KMS-11 (cell line): Measurements from ENCODE around the gene ZNF747.

Source experiments
- H2AFZ ChIP-seq: fragments of 200-600 bp; sonication (generic); 2 replicates; pipeline ENCODE4 v1.6.1; 2016; ENCODE audit warnings: antibody characterized with exemption, mixed run types, low read depth
- H3K27ac ChIP-seq: fragments of 200-600 bp; sonication (generic); 2 replicates; pipeline ENCODE4 v1.6.1; 2016; ENCODE audit warnings: mild to moderate bottlenecking, mixed run types
- H3K27me3 ChIP-seq: fragments of 200-600 bp; sonication (generic); 2 replicates; pipeline ENCODE4 v1.6.1; 2017; ENCODE audit warnings: mild to moderate bottlenecking, low read depth, mixed run types, moderate library complexity; ENCODE audit not compliant: insufficient read depth
- H3K36me3 ChIP-seq: fragments of 200-600 bp; sonication (generic); 2 replicates; pipeline ENCODE4 v1.6.1; 2017; ENCODE audit warnings: mild to moderate bottlenecking, mixed run types; ENCODE audit not compliant: insufficient read depth
- H3K4me1 ChIP-seq: fragments of 200-600 bp; sonication (generic); 2 replicates; pipeline ENCODE4 v1.6.1; 2016; ENCODE audit warnings: mild to moderate bottlenecking, low read depth, mixed run types; ENCODE audit not compliant: poor library complexity, severe bottlenecking
- H3K4me2 ChIP-seq: fragments of 200-600 bp; sonication (generic); 2 replicates; pipeline ENCODE4 v1.7.0; 2016; ENCODE audit warnings: mild to moderate bottlenecking, mixed run types
- H3K4me3 ChIP-seq: fragments of 200-600 bp; sonication (generic); IDR thresholded peaks from 2 replicates; pipeline ENCODE4 v1.6.1; 2017; ENCODE audit warnings: low read depth, low read length, mixed read lengths; ENCODE audit not compliant: insufficient read depth
- H3K79me2 ChIP-seq: fragments of 200-600 bp; sonication (generic); 2 replicates; pipeline ENCODE4 v1.6.1; 2016; ENCODE audit warnings: low read depth, mixed run types; ENCODE audit not compliant: insufficient read depth
- H3K9ac ChIP-seq: fragments of 200-600 bp; sonication (generic); 2 replicates; pipeline ENCODE4 v1.6.1; 2016; ENCODE audit warnings: mild to moderate bottlenecking, mixed run types
- H4K20me1 ChIP-seq: fragments of 200-600 bp; sonication (generic); 2 replicates; pipeline ENCODE4 v1.6.1; 2016; ENCODE audit warnings: mild to moderate bottlenecking, mixed run types; ENCODE audit not compliant: insufficient read depth
- TF ChIP-seq, protein P1 (sequence below): fragments of 200-600 bp; sonication (generic); conservative IDR thresholded peaks from 2 replicates; pipeline ENCODE4 v1.6.1; 2017; ENCODE audit warnings: low read depth, mild to moderate bottlenecking, antibody characterized with exemption, low read length, moderate library complexity, mixed read lengths

The ZNF747 gene

DNA sequence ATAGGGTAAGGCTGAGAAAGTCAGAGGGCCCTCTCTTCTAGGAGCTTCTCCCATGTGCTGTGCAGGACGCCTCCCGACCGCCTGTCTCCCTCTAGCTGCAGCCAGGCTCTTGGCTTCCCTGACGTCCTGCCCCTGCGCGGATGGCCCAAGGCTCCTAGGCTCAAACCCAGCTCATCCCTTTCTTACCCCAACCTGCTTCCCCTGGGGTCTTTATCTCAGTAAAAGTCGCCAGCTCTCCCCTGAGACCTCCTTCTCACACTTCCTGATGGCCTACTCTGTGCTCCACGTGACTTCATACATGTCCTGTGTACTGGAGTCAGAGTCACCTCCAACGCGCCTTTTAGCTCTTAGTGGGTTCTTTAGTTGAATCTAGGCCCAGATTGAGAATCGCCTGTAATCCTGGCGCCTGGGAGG, 1.1 kb upstream of the ZNF747 start:
- Histone ChIP-seq H3K9ac (peak overlapping the region; percentile 98; the same call in 1 of the 2 replicates), H3K4me2 (peak overlapping the region; percentile 81), H3K79me2 (no peaks in the 10 kb centered on the region; the same call in 1 of the 2 replicates), H3K4me3 (no peak overlapping the region), H2AFZ (peak overlapping the region; percentile 86; the same call in 1 of the 2 replicates), H3K27me3 (no peaks in the 10 kb centered on the region), H3K27ac (peak overlapping the region; percentile 91; the same call in 1 of the 2 replicates), H3K36me3 (no peaks in the 10 kb centered on the region), H4K20me1 (no peaks in the 10 kb centered on the region), H3K4me1 (peaks cover 22% of the 10 kb centered on the region)
- TF ChIP-seq, protein P1, sequence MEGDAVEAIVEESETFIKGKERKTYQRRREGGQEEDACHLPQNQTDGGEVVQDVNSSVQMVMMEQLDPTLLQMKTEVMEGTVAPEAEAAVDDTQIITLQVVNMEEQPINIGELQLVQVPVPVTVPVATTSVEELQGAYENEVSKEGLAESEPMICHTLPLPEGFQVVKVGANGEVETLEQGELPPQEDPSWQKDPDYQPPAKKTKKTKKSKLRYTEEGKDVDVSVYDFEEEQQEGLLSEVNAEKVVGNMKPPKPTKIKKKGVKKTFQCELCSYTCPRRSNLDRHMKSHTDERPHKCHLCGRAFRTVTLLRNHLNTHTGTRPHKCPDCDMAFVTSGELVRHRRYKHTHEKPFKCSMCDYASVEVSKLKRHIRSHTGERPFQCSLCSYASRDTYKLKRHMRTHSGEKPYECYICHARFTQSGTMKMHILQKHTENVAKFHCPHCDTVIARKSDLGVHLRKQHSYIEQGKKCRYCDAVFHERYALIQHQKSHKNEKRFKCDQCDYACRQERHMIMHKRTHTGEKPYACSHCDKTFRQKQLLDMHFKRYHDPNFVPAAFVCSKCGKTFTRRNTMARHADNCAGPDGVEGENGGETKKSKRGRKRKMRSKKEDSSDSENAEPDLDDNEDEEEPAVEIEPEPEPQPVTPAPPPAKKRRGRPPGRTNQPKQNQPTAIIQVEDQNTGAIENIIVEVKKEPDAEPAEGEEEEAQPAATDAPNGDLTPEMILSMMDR = no peak

DNA sequence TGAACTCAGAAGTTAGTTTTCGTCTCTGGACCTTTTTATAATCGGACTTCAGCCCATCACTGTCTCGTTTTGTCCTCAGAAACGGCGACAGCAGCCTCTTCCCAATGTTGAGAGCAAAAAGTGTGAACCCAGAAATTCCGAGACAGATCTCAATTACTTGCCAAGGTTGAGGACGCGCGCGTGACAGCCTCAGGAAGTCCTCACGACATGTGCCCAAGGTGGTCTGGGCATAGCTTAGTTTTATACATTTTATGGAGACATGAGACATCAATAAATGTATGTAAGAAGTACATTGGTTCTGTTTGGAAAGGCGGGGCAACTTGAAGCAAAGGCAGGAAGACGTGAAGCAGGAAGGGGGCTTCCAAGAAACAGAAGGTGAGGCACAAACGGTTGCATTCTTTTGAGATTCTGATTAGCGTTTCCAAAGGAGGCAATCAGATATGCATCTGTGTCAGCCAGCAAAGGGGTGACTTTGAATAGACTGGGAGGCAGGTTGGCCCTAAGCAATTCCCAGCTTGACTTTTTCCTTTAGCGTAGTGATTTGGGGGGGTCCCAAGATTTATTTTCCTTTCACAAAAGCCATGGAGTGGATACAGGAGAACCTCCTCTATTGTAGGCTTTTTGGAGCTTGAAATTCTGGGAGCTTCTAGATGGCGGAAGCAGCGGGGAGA, 583 bp upstream of the ZNF747 start:
- Histone ChIP-seq H4K20me1 (no peaks in the 10 kb centered on the region), H3K27ac (peak overlapping the region; percentile 91), H3K9ac (peak overlapping the region; percentile 98), H3K79me2 (no peaks in the 10 kb centered on the region; the same call in 1 of the 2 replicates), H2AFZ (peak overlapping the region; percentile 86), H3K4me3 (peak overlapping the region; percentile 28), H3K36me3 (no peaks in the 10 kb centered on the region), H3K4me1 (peaks cover 22% of the 10 kb centered on the region), H3K27me3 (no peaks in the 10 kb centered on the region), H3K4me2 (peak overlapping the region; percentile 81)
- TF ChIP-seq, protein P1 = no peak

DNA sequence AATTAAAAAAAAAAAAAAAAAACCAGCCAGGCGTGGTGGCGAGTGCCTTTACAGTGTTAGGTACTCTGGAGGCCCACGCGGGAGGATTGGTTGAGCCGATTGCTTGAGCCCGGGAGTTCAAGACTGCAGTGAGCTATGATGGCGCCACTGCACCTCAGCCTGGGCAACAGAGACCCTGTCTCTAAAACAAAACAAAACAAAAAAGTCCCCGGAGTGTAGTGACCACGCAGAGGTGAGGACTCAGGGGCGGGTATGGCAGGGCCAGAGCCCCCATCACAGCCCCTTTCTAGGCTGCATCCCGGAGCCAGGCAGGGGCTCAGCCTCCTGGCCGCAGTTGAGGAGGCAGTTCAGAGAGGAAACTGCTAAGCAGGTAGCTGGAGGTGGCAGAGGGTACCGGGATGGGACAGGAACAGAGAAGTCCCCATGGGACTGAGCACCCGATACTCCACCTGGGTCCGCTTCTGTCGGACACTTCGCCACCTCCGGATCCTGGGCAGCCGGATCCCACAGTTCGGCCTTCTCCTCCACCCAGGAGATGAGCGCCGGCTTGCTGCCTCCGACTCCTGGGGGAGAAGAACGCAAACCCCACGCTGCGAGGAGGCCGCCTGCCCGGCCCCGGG, 800 bp downstream of the ZNF747 start:
- H3K4me3 ChIP-seq = no peak overlapping the region
- H3K9ac ChIP-seq = peak overlapping the region; percentile 98
- H2AFZ ChIP-seq = peak overlapping the region; percentile 86
- peak overlapping the region; percentile 91 for H3K27ac ChIP-seq
- no peaks in the 10 kb centered on the region for H4K20me1 ChIP-seq
- H3K27me3 ChIP-seq = no peaks in the 10 kb centered on the region
- H3K36me3 ChIP-seq = no peaks in the 10 kb centered on the region
- TF ChIP-seq, protein P1 = no peak
- H3K79me2 ChIP-seq = no peaks in the 10 kb centered on the region; the same call in 1 of the 2 replicates
- H3K4me2 ChIP-seq = peak overlapping the region; percentile 81
- peaks cover 22% of the 10 kb centered on the region for H3K4me1 ChIP-seq

DNA sequence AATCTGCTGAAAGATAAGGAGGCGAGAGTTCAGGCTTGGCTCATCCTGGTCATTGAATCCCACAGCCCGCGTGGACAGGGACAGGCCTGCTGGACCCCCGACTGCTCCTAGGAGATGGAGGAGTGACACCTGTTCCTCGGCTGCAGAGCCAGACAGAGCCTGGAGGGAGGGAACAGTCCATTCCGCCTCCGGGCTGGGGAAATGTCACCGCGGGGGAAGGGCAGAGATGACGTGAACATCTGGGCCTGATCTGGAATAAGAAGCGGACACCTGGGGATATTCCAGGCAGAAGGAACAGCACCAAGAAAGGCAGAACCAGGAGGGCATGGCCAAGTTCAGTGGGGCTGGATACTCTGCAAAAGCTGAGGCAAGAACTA, 1.5 kb downstream of the ZNF747 start:
- peaks cover 28% of the 10 kb centered on the region for H3K4me1 ChIP-seq
- H2AFZ ChIP-seq = no peak overlapping the region
- H3K4me3 ChIP-seq = no peak overlapping the region
- no peaks in the 10 kb centered on the region; the same call in 1 of the 2 replicates for H3K79me2 ChIP-seq
- TF ChIP-seq, protein P1 = no peak
- H4K20me1 ChIP-seq = no peaks in the 10 kb centered on the region
- H3K27ac ChIP-seq = no peak overlapping the region
- H3K27me3 ChIP-seq = no peaks in the 10 kb centered on the region
- no peak overlapping the region for H3K9ac ChIP-seq
- no peaks in the 10 kb centered on the region for H3K36me3 ChIP-seq
- H3K4me2 ChIP-seq = peak overlapping the region; percentile 81; the same call in 1 of the 2 replicates
